K562 (cell line): Measurements from ENCODE around the gene AKR1D1.

Source experiments
- KDM1A ChIP-seq, 2 experiments: fragments of 450-650 bp; IDR thresholded peaks; 2 replicates each; pipeline ENCODE4 v1.6.1; 2016; ENCODE audit warnings: mild to moderate bottlenecking in 2 of 2
- POLR2AphosphoS5 ChIP-seq: IDR thresholded peaks from 2 replicates; pipeline ENCODE4 v1.6.1; 2011; ENCODE audit warnings: mild to moderate bottlenecking, low read depth, low read length, moderate library complexity; ENCODE audit not compliant: control insufficient read depth, insufficient read depth
- ZNF3 ChIP-seq: fragments of 250-450 bp; sonication (Bioruptor Pico); IDR thresholded peaks from 2 replicates; pipeline ENCODE4 v1.5.0; 2021; ENCODE audit warnings: mild to moderate bottlenecking, moderate library complexity
- ZNF695 ChIP-seq: fragments of 450-650 bp; formaldehyde crosslinking; IDR thresholded peaks from 2 replicates; pipeline ENCODE4 v1.4.0; 2020; ENCODE audit warnings: mild to moderate bottlenecking, moderate library complexity

DNA sequence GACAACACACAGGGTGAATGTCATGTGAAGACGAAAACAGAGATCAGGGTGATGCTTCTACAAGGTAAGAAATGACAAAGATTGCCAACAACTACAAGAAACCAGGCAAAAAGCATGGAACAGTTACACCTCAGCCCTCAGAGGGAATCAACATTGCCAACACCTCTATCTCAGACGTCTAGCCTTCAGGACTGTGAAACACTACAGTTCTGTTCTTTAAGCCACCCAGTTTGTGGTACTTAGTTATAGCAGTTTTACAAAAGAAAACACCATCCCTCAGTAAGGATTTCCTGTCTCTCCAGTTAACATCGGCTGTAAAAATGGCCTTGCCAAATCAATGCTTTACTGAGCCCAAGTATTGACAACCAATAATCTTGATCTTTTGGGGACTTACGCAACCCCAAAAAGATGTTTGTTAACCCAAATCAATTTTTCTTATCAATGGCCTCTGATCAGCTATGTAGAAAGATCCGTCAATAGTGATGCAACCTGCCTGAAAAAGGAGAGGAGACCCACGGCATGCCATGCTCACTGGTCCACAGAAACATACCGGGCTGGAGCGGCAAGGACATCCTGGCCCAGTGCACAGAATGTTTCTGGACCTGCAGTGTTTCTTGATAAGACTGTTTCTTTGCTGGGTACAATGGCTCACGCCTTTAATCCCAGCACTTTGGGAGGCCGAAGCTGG, 44.0 kb downstream of the AKR1D1 start:
- TF ChIP-seq ZNF3 (CRISPR knock-in tag) (no peak), KDM1A (IDR thresholded peaks at IDR 0.05) (no peak), POLR2AphosphoS5 (no peak), ZNF695 (CRISPR knock-in tag) (no peak)
